HEK293 (cell line): ENCODE results near the gene UBXN6.
A peak's percentile ranks its signal among the peaks of the same experiment; 100 is the strongest.

Experiments used
- EGR2 ChIP-seq: fragments of 450-650 bp; formaldehyde crosslinking; IDR thresholded peaks from 2 replicates; pipeline ENCODE4 v1.5.1; 2016; ENCODE audit warnings: low read depth, missing biosample characterization, missing genetic modification characterization
- GLIS1 ChIP-seq: fragments of 450-650 bp; formaldehyde crosslinking; IDR thresholded peaks from 2 replicates; pipeline ENCODE4 v1.5.1; 2016; ENCODE audit warnings: missing biosample characterization, missing genetic modification characterization
- GLIS2 ChIP-seq: fragments of 450-650 bp; formaldehyde crosslinking; IDR thresholded peaks from 2 replicates; pipeline ENCODE4 v1.5.1; 2016; ENCODE audit warnings: missing biosample characterization, missing genetic modification characterization
- HOXD13 ChIP-seq: sonication (generic); formaldehyde crosslinking; IDR thresholded peaks from 2 replicates; pipeline ENCODE4 v1.8.0; 2022; ENCODE audit warnings: missing genetic modification reagents, borderline replicate concordance
- KLF1 ChIP-seq: fragments of 450-650 bp; formaldehyde crosslinking; IDR thresholded peaks from 2 replicates; pipeline ENCODE4 v1.5.1; 2016; ENCODE audit warnings: missing biosample characterization, missing genetic modification characterization
- KLF9 ChIP-seq: fragments of 450-650 bp; formaldehyde crosslinking; IDR thresholded peaks from 2 replicates; pipeline ENCODE4 v1.5.1; 2016; ENCODE audit warnings: missing biosample characterization, missing genetic modification characterization, low read depth
- PRDM6 ChIP-seq: fragments of 450-650 bp; formaldehyde crosslinking; IDR thresholded peaks from 2 replicates; pipeline ENCODE4 v1.5.1; 2017; ENCODE audit warnings: missing biosample characterization, missing genetic modification characterization
- TRIM28 ChIP-seq: IDR thresholded peaks from 2 replicates; pipeline ENCODE4 v1.6.1; 2011; ENCODE audit warnings: low read length, control low read depth, borderline replicate concordance
- ZNF2 ChIP-seq: fragments of 450-650 bp; formaldehyde crosslinking; IDR thresholded peaks from 2 replicates; pipeline ENCODE4 v1.5.1; 2016; ENCODE audit warnings: missing biosample characterization, missing genetic modification characterization
- ZNF221 ChIP-seq: fragments of 450-650 bp; formaldehyde crosslinking; IDR thresholded peaks from 2 replicates; pipeline ENCODE4 v1.5.1; 2017; ENCODE audit warnings: missing biosample characterization, missing genetic modification characterization, borderline replicate concordance
- ZNF350 ChIP-seq: fragments of 450-650 bp; formaldehyde crosslinking; IDR thresholded peaks from 2 replicates; pipeline ENCODE4 v1.5.0; 2017; ENCODE audit warnings: missing biosample characterization, mild to moderate bottlenecking, missing genetic modification characterization
- ZNF394 ChIP-seq: fragments of 450-650 bp; formaldehyde crosslinking; IDR thresholded peaks from 2 replicates; pipeline ENCODE4 v1.5.1; 2016; ENCODE audit warnings: missing biosample characterization, missing genetic modification characterization, mild to moderate bottlenecking, moderate library complexity, borderline replicate concordance
- ZNF660 ChIP-seq: fragments of 450-650 bp; IDR thresholded peaks from 2 replicates; pipeline ENCODE4 v1.5.1; 2018; ENCODE audit warnings: missing biosample characterization, mild to moderate bottlenecking, missing genetic modification characterization
- ZNF704 ChIP-seq: fragments of 450-650 bp; formaldehyde crosslinking; IDR thresholded peaks from 2 replicates; pipeline ENCODE4 v1.5.1; 2016; ENCODE audit warnings: missing biosample characterization, missing genetic modification characterization
- ZNF76 ChIP-seq: fragments of 450-650 bp; formaldehyde crosslinking; IDR thresholded peaks from 2 replicates; pipeline ENCODE4; 2016; ENCODE audit warnings: low read depth, missing biosample characterization, missing genetic modification characterization, borderline replicate concordance
- ZNF785 ChIP-seq: fragments of 450-650 bp; formaldehyde crosslinking; IDR thresholded peaks from 2 replicates; pipeline ENCODE4 v1.5.1; 2016; ENCODE audit warnings: missing biosample characterization, missing genetic modification characterization
- ZNF830 ChIP-seq: fragments of 450-650 bp; IDR thresholded peaks from 2 replicates; pipeline ENCODE4 v1.5.0; 2018; ENCODE audit warnings: missing biosample characterization, missing genetic modification characterization, low read depth, mild to moderate bottlenecking, moderate library complexity
- TF ChIP-seq, protein P1 (sequence below): fragments of 450-650 bp; formaldehyde crosslinking; IDR thresholded peaks from 2 replicates; pipeline ENCODE4 v1.5.1; 2016; ENCODE audit warnings: missing biosample characterization, missing genetic modification characterization
- TF ChIP-seq, protein P2 (sequence below): fragments of 450-650 bp; formaldehyde crosslinking; IDR thresholded peaks from 2 replicates; pipeline ENCODE4 v1.5.1; 2016; ENCODE audit warnings: missing biosample characterization, missing genetic modification characterization
- TF ChIP-seq, protein P3 (sequence below): fragments of 450-650 bp; formaldehyde crosslinking; IDR thresholded peaks from 2 replicates; pipeline ENCODE4 v1.5.1; 2016; ENCODE audit warnings: missing biosample characterization, missing genetic modification characterization

Gene UBXN6

GRCh38 chr19:4473763-4474513 lies 16.3 kb upstream of the UBXN6 start (continued):
- TF ChIP-seq, protein P1, sequence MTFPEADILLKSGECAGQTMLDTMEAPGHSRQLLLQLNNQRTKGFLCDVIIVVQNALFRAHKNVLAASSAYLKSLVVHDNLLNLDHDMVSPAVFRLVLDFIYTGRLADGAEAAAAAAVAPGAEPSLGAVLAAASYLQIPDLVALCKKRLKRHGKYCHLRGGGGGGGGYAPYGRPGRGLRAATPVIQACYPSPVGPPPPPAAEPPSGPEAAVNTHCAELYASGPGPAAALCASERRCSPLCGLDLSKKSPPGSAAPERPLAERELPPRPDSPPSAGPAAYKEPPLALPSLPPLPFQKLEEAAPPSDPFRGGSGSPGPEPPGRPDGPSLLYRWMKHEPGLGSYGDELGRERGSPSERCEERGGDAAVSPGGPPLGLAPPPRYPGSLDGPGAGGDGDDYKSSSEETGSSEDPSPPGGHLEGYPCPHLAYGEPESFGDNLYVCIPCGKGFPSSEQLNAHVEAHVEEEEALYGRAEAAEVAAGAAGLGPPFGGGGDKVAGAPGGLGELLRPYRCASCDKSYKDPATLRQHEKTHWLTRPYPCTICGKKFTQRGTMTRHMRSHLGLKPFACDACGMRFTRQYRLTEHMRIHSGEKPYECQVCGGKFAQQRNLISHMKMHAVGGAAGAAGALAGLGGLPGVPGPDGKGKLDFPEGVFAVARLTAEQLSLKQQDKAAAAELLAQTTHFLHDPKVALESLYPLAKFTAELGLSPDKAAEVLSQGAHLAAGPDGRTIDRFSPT = peak; percentile 72
- TF ChIP-seq ZNF704 (no peak), HOXD13 (CRISPR knock-in tag) (no peak), PRDM6 (tag by site-specific recombination) (no peak), KLF9 (tag by site-specific recombination) (peak; percentile 50; the same call in 1 of the 2 replicates), TRIM28 (no peak), GLIS1 (tag by site-specific recombination) (peak; percentile 56), ZNF76 (tag by site-specific recombination) (peak; percentile 86), ZNF394 (peak; percentile 65; the same call in 1 of the 2 replicates), ZNF830 (tag by site-specific recombination) (no peak), ZNF221 (no peak), ZNF350 (tag by site-specific recombination) (no peak), GLIS2 (tag by site-specific recombination) (peak; percentile 59), ZNF2 (tag by site-specific recombination) (no peak), KLF1 (tag by site-specific recombination) (0 out of 2 replicates have a peak, but pooled peaks have one; percentile 31), ZNF660 (tag by site-specific recombination) (no peak), EGR2 (tag by site-specific recombination) (0 out of 2 replicates have a peak, but pooled peaks have one; percentile 23), ZNF785 (tag by site-specific recombination) (no peak)
- TF ChIP-seq, protein P2, sequence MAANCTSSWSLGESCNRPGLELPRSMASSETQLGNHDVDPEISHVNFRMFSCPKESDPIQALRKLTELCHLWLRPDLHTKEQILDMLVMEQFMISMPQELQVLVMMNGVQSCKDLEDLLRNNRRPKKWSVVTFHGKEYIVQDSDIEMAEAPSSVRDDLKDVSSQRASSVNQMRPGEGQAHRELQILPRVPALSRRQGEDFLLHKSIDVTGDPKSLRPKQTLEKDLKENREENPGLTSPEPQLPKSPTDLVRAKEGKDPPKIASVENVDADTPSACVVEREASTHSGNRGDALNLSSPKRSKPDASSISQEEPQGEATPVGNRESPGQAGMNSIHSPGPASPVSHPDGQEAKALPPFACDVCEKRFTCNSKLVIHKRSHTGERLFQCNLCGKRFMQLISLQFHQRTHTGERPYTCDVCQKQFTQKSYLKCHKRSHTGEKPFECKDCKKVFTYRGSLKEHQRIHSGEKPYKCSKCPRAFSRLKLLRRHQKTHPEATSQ (tag by site-specific recombination) = no peak
- TF ChIP-seq, protein P3, sequence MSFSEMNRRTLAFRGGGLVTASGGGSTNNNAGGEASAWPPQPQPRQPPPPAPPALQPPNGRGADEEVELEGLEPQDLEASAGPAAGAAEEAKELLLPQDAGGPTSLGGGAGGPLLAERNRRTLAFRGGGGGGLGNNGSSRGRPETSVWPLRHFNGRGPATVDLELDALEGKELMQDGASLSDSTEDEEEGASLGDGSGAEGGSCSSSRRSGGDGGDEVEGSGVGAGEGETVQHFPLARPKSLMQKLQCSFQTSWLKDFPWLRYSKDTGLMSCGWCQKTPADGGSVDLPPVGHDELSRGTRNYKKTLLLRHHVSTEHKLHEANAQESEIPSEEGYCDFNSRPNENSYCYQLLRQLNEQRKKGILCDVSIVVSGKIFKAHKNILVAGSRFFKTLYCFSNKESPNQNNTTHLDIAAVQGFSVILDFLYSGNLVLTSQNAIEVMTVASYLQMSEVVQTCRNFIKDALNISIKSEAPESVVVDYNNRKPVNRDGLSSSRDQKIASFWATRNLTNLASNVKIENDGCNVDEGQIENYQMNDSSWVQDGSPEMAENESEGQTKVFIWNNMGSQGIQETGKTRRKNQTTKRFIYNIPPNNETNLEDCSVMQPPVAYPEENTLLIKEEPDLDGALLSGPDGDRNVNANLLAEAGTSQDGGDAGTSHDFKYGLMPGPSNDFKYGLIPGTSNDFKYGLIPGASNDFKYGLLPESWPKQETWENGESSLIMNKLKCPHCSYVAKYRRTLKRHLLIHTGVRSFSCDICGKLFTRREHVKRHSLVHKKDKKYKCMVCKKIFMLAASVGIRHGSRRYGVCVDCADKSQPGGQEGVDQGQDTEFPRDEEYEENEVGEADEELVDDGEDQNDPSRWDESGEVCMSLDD (tag by site-specific recombination) = 0 out of 2 replicates have a peak, but pooled peaks have one; percentile 24
